ENCODE measurements around the gene WRAP73. TPM values are rescaled to one million over a fixed set of nuclear protein-coding genes. Genes with fewer than 3 reads are reported as not detected.

The WRAP73 gene
- total RNA-seq, 1 donor from 2014 or later: 20.5 TPM

GRCh38 chr1:3596663-3597598 lies 53.0 kb downstream of the WRAP73 start:
- TF ChIP-seq CTCF (IDR thresholded peaks at IDR 0.05): no peak
- no peak overlapping the region for H3K4me3 Mint-ChIP-seq (ENCODE audit: unreplicated experiment)
- no peak overlapping the region for H3K27ac Mint-ChIP-seq (ENCODE audit: unreplicated experiment)

GRCh38 chr1:3595949-3596348 lies 54.0 kb downstream of the WRAP73 start:
- no peak for TF ChIP-seq CTCF (IDR thresholded peaks at IDR 0.05)
- Mint-ChIP-seq H3K4me3 (ENCODE audit: unreplicated experiment) (no peak overlapping the region), H3K36me3 (ENCODE audit: unreplicated experiment) (no peaks in the 10 kb centered on the region), H3K4me1 (ENCODE audit: unreplicated experiment) (peaks cover 3% of the 10 kb centered on the region), H3K27ac (ENCODE audit: unreplicated experiment) (no peak overlapping the region), H3K27me3 (ENCODE audit: unreplicated experiment) (no peaks in the 10 kb centered on the region), H3K9me3 (ENCODE audit: unreplicated experiment) (no peaks in the 10 kb centered on the region)
- DNase-seq (ENCODE audit: extremely low spot score, unreplicated experiment): no peak

More at GRCh38 chr1:3596663-3597598, 53.0 kb downstream of the WRAP73 start:
- no peak for DNase-seq (ENCODE audit: extremely low spot score, unreplicated experiment)
- no peaks in the 10 kb centered on the region for H3K9me3 Mint-ChIP-seq (ENCODE audit: unreplicated experiment)
- no peaks in the 10 kb centered on the region for H3K27me3 Mint-ChIP-seq (ENCODE audit: unreplicated experiment)
- peaks cover 3% of the 10 kb centered on the region for H3K4me1 Mint-ChIP-seq (ENCODE audit: unreplicated experiment)
- no peaks in the 10 kb centered on the region for H3K36me3 Mint-ChIP-seq (ENCODE audit: unreplicated experiment)

GRCh38 chr1:3594706-3595377 lies 55.1 kb downstream of the WRAP73 start:
- H3K4me1 Mint-ChIP-seq (ENCODE audit: unreplicated experiment): peaks cover 14% of the 10 kb centered on the region
- no peaks in the 10 kb centered on the region for H3K36me3 Mint-ChIP-seq (ENCODE audit: unreplicated experiment)
- no peak overlapping the region for H3K27ac Mint-ChIP-seq (ENCODE audit: unreplicated experiment)
- H3K27me3 Mint-ChIP-seq (ENCODE audit: unreplicated experiment): no peaks in the 10 kb centered on the region
- no peak overlapping the region for H3K4me3 Mint-ChIP-seq (ENCODE audit: unreplicated experiment)
- TF ChIP-seq CTCF (IDR thresholded peaks at IDR 0.05): no peak
- DNase-seq (ENCODE audit: extremely low spot score, unreplicated experiment): no peak
- no peaks in the 10 kb centered on the region for H3K9me3 Mint-ChIP-seq (ENCODE audit: unreplicated experiment)

GRCh38 chr1:3593745-3594144 lies 56.2 kb downstream of the WRAP73 start:
- H3K9me3 Mint-ChIP-seq (ENCODE audit: unreplicated experiment): no peaks in the 10 kb centered on the region
- TF ChIP-seq CTCF (IDR thresholded peaks at IDR 0.05): no peak

GRCh38 chr1:3593334-3593733 lies 56.6 kb downstream of the WRAP73 start:
- no peak overlapping the region for H3K27ac Mint-ChIP-seq (ENCODE audit: unreplicated experiment)
- H3K9me3 Mint-ChIP-seq (ENCODE audit: unreplicated experiment): no peaks in the 10 kb centered on the region

More at GRCh38 chr1:3593745-3594144, 56.2 kb downstream of the WRAP73 start:
- no peak overlapping the region for H3K4me3 Mint-ChIP-seq (ENCODE audit: unreplicated experiment)
- no peak for DNase-seq (ENCODE audit: extremely low spot score, unreplicated experiment)
- H3K4me1 Mint-ChIP-seq (ENCODE audit: unreplicated experiment): peaks cover 15% of the 10 kb centered on the region
- no peaks in the 10 kb centered on the region for H3K27me3 Mint-ChIP-seq (ENCODE audit: unreplicated experiment)
- H3K36me3 Mint-ChIP-seq (ENCODE audit: unreplicated experiment): no peaks in the 10 kb centered on the region
- H3K27ac Mint-ChIP-seq (ENCODE audit: unreplicated experiment): no peak overlapping the region

More at GRCh38 chr1:3593334-3593733, 56.6 kb downstream of the WRAP73 start:
- no peak for TF ChIP-seq CTCF (IDR thresholded peaks at IDR 0.05)
- Mint-ChIP-seq H3K4me1 (ENCODE audit: unreplicated experiment) (peaks cover 15% of the 10 kb centered on the region), H3K36me3 (ENCODE audit: unreplicated experiment) (no peaks in the 10 kb centered on the region), H3K27me3 (ENCODE audit: unreplicated experiment) (no peaks in the 10 kb centered on the region), H3K4me3 (ENCODE audit: unreplicated experiment) (no peak overlapping the region)
- DNase-seq (ENCODE audit: extremely low spot score, unreplicated experiment): no peak
